SK-N-SH (cell line): ENCODE data around the gene MTX2.

Source experiments
- CTCF ChIP-seq: fragments of 200-600 bp; sonication (generic); IDR thresholded peaks from 2 replicates; pipeline ENCODE4 v1.6.1; 2017; ENCODE audit warnings: antibody characterized with exemption, mild to moderate bottlenecking, moderate library complexity
- EP300 ChIP-seq, 2 experiments: IDR thresholded peaks; 2 replicates each; pipeline versions ENCODE4 v1.4.0 to v1.6.1; 2012; ENCODE audit warnings: borderline replicate concordance in 1 of 2, low read depth in 1 of 2, low read length in 1 of 2
- EZH2phosphoT487 ChIP-seq: fragments of 200-600 bp; sonication (generic); IDR thresholded peaks from 2 replicates; pipeline ENCODE4 v1.6.1; 2017; ENCODE audit warnings: low read depth, mixed run types, mild to moderate bottlenecking, antibody characterized with exemption, moderate library complexity, borderline replicate concordance
- GABPA ChIP-seq: IDR thresholded peaks from 2 replicates; pipeline ENCODE4 v1.4.0; 2012; ENCODE audit warnings: low read depth, mild to moderate bottlenecking
- REST ChIP-seq: IDR thresholded peaks from 2 replicates; pipeline ENCODE4 v1.6.1; 2012; ENCODE audit warnings: mild to moderate bottlenecking, low read depth, low read length, moderate library complexity
- TCF12 ChIP-seq: IDR thresholded peaks from 2 replicates; pipeline ENCODE4 v1.4.0; 2012
- USF2 ChIP-seq: fragments of 150-350 bp; IDR thresholded peaks from 2 replicates; pipeline ENCODE4 v1.6.1; 2017; ENCODE audit warnings: antibody characterized with exemption, low read length, low read depth, borderline replicate concordance
- YY1 ChIP-seq: IDR thresholded peaks from 2 replicates; pipeline ENCODE4 v1.4.0; 2012; ENCODE audit warnings: low read depth, mild to moderate bottlenecking

GRCh38 chr2:176278927-176279326 is 9.7 kb downstream of the MTX2 start:
- no peak for TF ChIP-seq CTCF
- no peak for TF ChIP-seq YY1
- TF ChIP-seq EP300 (IDR thresholded peaks at IDR 0.05; ENCODE audit: borderline replicate concordance in 1 of 2, low read depth in 1 of 2, low read length in 1 of 2) = no peak
- no peak for TF ChIP-seq GABPA
- no peak for TF ChIP-seq EZH2phosphoT487
- no peak for TF ChIP-seq USF2
- TF ChIP-seq TCF12 = no peak
- TF ChIP-seq REST = no peak
